Stimulated activated CD8-positive, alpha-beta memory T cell treated with anti-CD3 and anti-CD28 coated beads, Interleukin-4, amount 100 ng/mL, for 24 hours (primary cell): Measurements from ENCODE around the gene HDX.
"Not testable (repeated sequence)": the region's sequence is repeated elsewhere in the genome, so short reads cannot be mapped to it uniquely, and the experiment has no call there.

Experiments used
- DNase-seq: peaks from one replicate; pipeline ENCODE4 v3.0.0-alpha.2; 2020; ENCODE audit warnings: low read depth

The HDX gene

DNA sequence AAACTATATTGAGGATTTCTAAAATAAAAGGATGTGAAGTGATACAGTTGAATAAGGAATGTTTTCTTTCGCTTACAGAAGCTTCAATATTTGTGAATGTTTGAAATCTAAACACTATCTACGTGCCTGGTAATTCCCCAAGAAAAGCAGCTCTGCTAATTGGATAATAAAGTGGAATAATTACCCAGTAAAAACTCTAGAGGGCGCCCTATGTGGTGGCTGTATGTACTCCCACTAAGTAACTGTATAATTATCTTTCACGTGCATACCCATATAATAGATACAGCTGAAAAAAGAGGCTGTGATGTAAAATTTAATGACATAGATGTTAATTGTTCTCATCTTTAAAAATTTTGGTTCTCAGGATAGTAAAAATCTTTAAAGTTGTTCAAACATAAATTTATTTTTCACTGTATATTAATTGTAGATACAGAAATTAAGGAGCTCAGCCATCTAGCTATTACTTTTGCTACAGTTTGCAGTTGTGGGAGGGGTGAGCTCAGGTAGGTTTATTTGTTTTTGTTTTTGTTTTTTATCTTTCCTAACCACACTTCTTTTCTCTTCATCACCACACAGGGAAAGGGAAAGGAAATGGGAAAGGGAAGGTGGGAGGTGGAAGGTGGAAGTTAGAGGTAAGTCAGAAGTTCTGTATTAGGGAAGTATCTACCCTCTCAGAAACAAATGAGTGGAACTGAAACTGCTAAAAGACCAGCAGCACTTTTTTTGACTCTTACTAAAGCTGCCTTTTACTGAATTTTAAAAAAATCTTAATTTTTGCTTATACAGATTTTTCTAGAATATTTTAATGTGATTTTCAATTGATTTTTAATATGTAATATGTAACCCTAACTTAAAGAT is 162.5 kb downstream of the HDX start:
- DNase-seq: no peak

- DNase-seq: no peak
Measured at GRCh38 chrX:84336646-84337045, 165.6 kb downstream of the HDX start.

GRCh38 chrX:84335121-84335520 is 167.1 kb downstream of the HDX start:
- no peak for DNase-seq

- no peak for DNase-seq
Measured at GRCh38 chrX:84322083-84322827, 180.0 kb downstream of the HDX start.

GRCh38 chrX:84320614-84321013 is 181.6 kb downstream of the HDX start:
- DNase-seq: no peak

DNA sequence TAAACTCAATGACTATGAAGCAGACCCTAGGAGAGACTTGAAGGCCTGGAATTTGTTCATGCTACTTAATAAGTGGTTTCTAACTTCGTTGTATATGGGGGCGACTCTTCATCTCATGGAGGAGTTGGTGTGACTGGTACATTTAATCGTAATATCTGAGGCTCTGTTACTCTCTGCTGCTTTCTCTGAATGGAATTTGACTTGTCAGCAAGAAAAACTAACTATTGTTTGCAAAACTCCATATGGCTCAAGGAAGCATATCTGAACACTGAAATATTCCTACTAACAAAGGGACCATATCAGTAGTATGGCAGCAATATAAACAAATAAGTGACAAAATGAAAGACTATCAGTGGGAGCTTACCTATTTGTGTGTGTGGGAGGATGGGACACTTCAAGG is 182.2 kb downstream of the HDX start:
- DNase-seq: no peak

DNA sequence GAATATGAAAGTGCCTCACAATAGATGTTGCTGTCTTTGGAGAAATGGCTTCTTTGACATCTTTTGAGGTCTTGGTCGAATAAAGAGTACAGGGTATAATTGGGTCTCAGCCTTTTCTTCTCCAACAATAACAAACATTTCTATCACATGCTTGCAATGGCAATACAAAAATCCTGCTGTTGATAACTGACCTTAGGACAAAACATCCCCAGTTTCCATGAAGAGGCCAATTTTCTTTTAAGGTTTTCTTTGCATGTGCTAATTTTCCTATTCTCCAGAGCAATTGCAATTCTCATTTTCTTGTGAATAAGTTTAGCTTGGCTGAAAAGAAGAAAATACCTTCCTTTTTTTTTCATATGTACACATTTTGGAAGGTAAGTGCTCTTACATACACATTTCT is 183.6 kb downstream of the HDX start:
- DNase-seq: no peak

GRCh38 chrX:84315946-84316345 is 186.3 kb downstream of the HDX start:
- not testable (repeated sequence) for DNase-seq
